Measurements from ENCODE around the gene SH3RF2.
"Not testable (repeated sequence)": the region's sequence is repeated elsewhere in the genome, so short reads cannot be mapped to it uniquely, and the experiment has no call there.

SH3RF2 gene

GRCh38 chr5:146005723-146006122 lies 69.3 kb downstream of the SH3RF2 start:
- no peak for DNase-seq (ENCODE audit: low read depth in 2 of 2)

DNA sequence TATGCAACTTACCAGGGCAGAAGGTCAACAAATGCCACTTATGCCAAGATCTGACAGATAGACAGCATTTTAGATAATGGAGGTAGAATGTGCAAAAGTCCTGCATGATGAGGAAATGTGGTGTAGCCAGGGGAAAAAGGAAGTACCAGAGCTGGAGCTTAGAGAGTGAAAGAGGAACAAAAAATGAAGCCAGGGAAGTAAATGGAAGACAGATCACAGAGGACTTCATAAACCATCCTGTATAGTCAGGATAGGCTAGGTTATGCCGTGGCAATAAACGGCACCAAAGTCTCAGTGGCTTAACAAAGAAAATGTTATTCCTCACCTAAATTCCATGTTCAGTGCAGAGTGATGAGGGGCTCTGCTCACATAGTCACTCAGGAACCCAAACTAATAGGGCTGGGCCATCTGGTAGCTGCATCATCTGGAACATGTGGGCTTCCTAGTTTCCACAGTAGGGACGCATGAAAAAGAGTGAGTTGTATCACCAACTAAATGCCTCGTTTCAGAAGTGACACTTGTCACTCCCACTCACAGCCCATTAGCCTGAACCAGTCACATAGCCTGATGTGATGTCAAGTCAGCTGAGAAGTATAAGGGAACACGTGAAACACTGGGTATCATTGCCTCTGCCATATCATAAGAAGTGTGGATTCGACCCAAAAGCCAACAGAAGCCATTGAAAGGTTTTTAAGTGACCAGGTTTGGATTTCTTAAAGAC lies 70.3 kb downstream of the SH3RF2 start:
- DNase-seq (ENCODE audit: low read depth in 2 of 2), result no peak

DNA sequence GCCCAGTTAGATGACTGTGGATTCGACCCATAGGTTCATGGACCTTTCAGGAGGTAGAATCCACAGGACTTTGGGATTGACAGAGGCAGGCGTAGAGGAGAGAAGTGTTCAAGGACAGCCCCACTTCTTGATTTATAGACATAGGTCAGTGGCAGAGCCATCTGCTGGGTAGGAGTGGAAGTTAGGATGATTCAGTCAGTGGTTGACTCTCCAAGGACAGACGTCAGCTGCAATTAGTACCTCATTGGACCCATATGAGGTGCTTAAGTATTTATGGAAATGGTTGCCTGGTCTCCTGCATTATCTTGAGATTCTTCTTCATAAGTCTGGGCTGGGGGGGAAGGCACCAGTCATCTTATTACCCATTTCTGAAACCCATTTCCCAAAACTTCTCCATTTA lies 70.9 kb downstream of the SH3RF2 start:
- no peak for DNase-seq (ENCODE audit: low read depth in 2 of 2)

DNA sequence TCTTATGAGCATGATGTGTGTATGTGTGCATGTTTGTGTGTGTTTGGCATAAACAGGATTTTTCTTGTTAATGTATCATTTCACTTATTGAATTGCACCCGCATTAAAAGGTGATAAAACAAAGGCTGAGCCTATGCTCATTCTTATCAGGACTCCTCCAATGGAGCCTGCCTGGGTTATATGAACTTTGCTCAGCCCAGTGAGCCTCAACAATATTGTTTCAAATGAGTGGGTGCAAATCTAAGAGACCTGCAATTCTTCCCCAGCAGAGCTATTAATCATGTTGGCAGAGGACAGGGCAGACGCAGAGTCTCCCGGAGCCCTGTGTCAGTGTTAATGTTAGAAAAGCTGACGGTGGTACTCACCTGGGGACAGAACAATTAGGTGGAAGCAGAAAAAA lies 71.6 kb downstream of the SH3RF2 start:
- no peak for DNase-seq (ENCODE audit: low read depth in 2 of 2)

- no peak for DNase-seq (ENCODE audit: low read depth in 2 of 2)
These were observed 72.6 kb downstream of the SH3RF2 start for GRCh38 chr5:146009020-146009419.

DNA sequence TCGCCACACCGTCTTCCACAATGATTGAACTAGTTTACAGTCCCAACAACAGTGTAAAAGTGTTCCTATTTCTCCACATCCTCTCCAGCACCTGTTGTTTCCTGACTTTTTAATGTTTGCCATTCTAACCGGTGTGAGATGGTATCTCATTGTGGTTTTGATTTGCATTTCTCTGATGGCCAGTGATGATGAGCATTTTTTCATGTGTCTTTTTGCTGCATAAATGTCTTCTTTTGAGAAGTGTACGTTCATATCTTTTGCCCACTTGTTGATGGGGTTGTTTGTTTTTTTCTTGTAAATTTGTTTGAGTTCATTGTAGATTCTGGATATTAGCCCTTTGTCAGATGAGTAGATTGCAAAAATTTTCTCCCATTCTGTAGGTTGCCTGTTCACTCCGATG lies 74.1 kb downstream of the SH3RF2 start:
- DNase-seq (ENCODE audit: low read depth in 2 of 2), result not testable (repeated sequence)

GRCh38 chr5:146013761-146014160 lies 77.4 kb downstream of the SH3RF2 start:
- no peak for DNase-seq (ENCODE audit: low read depth in 2 of 2)

GRCh38 chr5:146015001-146015400 lies 78.6 kb downstream of the SH3RF2 start:
- DNase-seq (ENCODE audit: low read depth in 2 of 2), result no peak

DNA sequence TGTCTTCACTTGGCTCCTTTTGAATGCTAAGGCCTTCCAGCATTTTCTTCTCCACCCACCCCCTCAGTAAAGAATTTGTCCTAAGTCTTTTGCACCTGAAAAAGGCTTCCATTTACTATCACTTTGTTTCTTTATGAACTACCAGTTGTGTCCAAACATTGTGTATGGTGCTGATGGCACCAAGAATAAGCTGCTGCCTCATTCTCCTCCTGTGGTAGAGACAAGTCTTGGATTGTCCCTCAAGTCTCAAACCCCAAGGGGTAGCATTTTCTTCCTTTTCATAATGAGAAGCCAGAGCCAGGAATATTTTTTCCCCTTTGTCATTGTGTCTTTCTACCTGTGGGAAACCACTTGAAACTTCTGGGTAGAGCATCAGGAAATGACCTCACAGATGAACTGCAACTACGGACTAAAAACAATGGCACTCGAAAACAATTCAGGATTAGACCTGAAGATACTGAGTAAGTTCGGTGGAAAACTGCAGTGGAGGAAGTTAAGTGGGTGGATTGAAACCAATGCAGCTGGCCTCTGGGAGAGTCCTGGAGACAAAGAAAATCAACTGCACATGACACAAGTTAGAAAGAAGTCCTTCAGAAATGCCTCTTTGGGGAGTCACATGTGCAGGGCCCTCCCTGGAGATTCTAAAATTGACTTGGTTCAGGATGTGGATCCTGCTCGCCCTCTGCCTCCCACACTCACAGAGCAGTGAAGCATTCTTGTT lies 80.5 kb downstream of the SH3RF2 start:
- DNase-seq (ENCODE audit: low read depth in 2 of 2), result no peak

GRCh38 chr5:146018514-146019375 lies 82.4 kb downstream of the SH3RF2 start:
- DNase-seq (ENCODE audit: low read depth in 2 of 2), result no peak

GRCh38 chr5:146020100-146020499 lies 83.7 kb downstream of the SH3RF2 start:
- no peak for DNase-seq (ENCODE audit: low read depth in 2 of 2)

- no peak for DNase-seq (ENCODE audit: low read depth in 2 of 2)
These were observed 87.7 kb downstream of the SH3RF2 start for GRCh38 chr5:146024034-146024433.

GRCh38 chr5:146025114-146025680 lies 88.8 kb downstream of the SH3RF2 start:
- DNase-seq (ENCODE audit: low read depth in 2 of 2), result no peak

DNA sequence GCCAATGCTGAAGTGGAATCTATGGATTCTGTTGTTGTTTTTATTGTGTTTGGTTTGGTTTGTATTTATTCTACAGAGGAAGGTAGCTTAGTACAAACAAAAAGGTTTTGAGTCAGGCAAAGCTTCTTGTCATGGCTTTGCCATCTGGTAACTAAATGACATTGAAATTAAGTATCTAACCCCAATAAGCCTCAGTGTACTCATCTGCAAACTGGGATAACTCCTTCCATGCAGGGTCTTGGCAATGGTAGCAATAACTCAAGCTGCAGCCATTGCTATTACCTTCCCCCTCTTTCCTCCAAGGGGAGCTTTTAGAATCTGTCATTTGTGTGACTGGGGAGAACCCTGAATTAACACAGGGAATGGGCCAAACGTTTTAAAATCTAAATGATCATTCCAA lies 89.3 kb downstream of the SH3RF2 start:
- DNase-seq (ENCODE audit: low read depth in 2 of 2), result no peak

DNA sequence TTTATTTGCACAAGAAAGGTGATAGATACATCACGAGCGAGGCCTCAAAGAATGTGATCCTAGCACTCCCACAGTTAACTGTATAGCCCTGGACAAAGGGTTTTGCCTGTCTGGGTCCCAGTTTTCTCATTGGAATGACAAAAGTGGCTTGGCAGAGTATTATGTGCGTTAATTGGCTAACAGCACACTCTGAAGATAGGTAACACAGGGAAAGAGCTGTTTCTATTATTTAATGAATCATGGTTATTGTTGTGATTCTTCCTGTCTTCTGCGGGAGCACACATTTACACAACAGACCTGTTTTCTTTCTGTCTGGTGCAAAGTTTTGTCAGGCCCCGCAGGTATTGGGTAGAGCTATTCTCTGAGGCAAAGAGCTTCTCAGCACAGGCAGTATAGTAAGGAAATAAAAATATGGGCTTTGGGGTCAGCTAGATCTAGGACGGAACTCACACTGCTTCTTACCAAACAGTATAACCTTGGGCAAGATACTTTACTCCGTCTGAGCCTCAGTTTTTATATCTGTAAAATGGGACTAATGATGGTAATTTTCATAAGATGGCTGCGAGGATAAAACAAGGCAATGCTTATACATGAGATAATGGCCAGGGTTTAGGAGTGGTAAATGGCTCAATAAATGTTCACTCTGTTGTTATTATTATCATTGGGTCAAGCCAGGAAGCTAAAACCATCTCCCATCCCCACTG lies 90.1 kb downstream of the SH3RF2 start:
- no peak for DNase-seq (ENCODE audit: low read depth in 2 of 2)

DNA sequence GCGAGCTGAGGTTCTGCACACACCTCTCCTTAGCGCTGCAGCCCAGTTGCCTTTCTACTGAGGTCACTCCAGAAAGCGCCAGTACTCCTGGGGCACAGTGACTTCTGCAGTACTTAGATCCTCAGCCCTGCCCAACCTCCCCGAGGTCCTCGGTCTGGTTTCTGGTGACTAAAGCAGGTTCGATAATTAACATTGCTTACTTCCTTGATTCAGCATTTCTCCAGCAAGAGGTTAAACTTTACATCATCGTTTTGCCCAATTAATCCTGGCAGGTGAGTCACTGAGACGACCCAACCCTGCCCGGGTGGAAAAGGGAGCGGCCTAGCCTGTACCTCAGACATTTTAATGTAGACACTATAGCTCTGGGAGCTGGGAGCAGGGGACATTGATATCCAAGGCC lies 91.4 kb downstream of the SH3RF2 start:
- DNase-seq (ENCODE audit: low read depth in 2 of 2), result no peak

- DNase-seq (ENCODE audit: low read depth in 2 of 2), result no peak
These were observed 96.5 kb downstream of the SH3RF2 start for GRCh38 chr5:146032911-146033310.

DNA sequence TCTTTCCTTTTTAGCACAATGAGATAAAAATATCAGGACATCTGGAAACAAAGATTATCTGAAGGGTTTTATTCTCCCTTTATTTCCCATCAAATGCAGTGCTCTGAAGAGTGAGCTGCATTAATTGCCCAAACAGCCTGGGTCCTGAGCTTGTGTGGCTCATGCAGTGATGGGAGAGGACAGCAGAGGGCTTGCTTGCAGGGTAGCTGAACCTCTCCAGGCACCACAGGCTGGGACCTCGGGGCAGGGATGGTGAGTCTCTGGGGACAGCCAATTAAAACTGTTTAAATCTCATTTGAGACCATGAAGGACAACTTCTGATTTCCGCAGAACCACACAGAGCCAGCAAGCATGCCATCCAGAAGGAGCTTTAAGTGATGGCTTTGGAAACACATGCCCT lies 97.7 kb downstream of the SH3RF2 start:
- no peak for DNase-seq (ENCODE audit: low read depth in 2 of 2)

DNA sequence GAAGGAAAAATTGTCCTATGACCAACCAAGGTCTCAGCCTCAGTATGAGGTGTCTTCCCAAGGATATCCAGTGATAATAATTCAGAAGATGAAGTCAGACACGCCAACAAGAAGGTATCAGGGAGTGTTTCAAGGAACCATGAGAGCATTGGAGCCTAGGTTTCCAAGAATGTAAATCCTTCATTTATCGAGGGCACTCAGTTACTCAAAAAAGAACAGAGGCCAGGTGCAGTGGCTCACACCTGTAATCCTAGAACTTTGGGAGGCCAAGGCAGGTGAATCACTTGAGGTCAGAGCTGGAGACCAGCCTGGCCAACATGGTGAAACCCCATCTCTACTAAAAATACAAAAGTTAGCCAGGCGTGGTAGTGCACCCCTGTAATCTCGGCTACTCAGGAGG lies 98.2 kb downstream of the SH3RF2 start:
- DNase-seq (ENCODE audit: low read depth in 2 of 2), result no peak

DNA sequence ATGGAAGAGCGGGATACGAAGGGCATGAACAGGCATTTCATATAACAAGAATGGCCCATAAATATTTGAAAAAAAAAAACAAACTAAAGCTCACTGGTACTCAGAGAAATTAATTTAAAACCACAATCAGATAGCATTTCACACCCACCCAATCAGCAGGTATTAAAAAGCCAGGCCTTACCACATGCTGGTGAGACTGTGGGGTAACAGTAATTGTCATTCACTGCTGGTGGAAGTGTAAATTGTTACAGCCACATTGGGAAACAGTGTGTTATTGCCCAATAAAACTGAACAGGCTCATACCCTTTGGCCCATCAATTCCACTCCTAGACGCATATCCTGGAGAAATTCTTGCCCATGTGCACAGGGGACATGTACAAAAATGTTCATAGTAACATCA lies 103.0 kb downstream of the SH3RF2 start:
- no peak for DNase-seq (ENCODE audit: low read depth in 2 of 2)

- DNase-seq (ENCODE audit: low read depth in 2 of 2), result no peak
These were observed 104.1 kb downstream of the SH3RF2 start for GRCh38 chr5:146040527-146040926.
